Measurements from ENCODE around the gene ADRM1.

The ADRM1 gene

GRCh38 chr20:62268228-62268900, 34.4 kb upstream of the ADRM1 start:
- H2AFZ ChIP-seq (ENCODE audit: low read depth, low read length, severe bottlenecking): no peak overlapping the region
- H3K9ac ChIP-seq (ENCODE audit: low read length): no peak overlapping the region
- H3K9me2 ChIP-seq (replicated peaks; ENCODE audit: insufficient read depth, low read length): no peaks in the 10 kb centered on the region
- no peaks in the 10 kb centered on the region for H3K79me2 ChIP-seq (ENCODE audit: insufficient read depth, low read length)
- no peak overlapping the region for H3K4me2 ChIP-seq (ENCODE audit: low read depth, low read length, poor library complexity, severe bottlenecking)
- H3K4me3 ChIP-seq (ENCODE audit: insufficient read depth, low read length, poor library complexity, severe bottlenecking): no peak overlapping the region
- no peaks in the 10 kb centered on the region for H3F3A ChIP-seq (ENCODE audit: insufficient read depth)
- TF ChIP-seq CTCF (IDR thresholded peaks at IDR 0.05; ENCODE audit: insufficient read depth, low read length, poor library complexity, severe bottlenecking): no peak
- TF ChIP-seq EZH2phosphoT487 (conservative IDR thresholded peaks at IDR 0.05; ENCODE audit: low read length): no peak
- H3K27ac ChIP-seq (ENCODE audit: low read depth, low read length): no peak overlapping the region
- H3K36me3 ChIP-seq (ENCODE audit: low read length): 0 out of 2 replicates have a peak, but pooled peaks cover 3% of the 10 kb centered on the region
- H3K9me3 ChIP-seq (ENCODE audit: insufficient read depth, low read length): no peaks in the 10 kb centered on the region
- H3K27me3 ChIP-seq (ENCODE audit: low read length): no peaks in the 10 kb centered on the region
- no peaks in the 10 kb centered on the region for H4K20me1 ChIP-seq (ENCODE audit: low read depth, low read length)

GRCh38 chr20:62269378-62269777, 33.4 kb upstream of the ADRM1 start:
- 0 out of 2 replicates have a peak, but pooled peaks cover 3% of the 10 kb centered on the region for H3K36me3 ChIP-seq (ENCODE audit: low read length)
- no peaks in the 10 kb centered on the region for H3F3A ChIP-seq (ENCODE audit: insufficient read depth)
- no peaks in the 10 kb centered on the region for H3K79me2 ChIP-seq (ENCODE audit: insufficient read depth, low read length)
- no peak overlapping the region for H3K9ac ChIP-seq (ENCODE audit: low read length)
- H3K4me3 ChIP-seq (ENCODE audit: insufficient read depth, low read length, poor library complexity, severe bottlenecking): no peak overlapping the region
- no peak overlapping the region for H3K4me2 ChIP-seq (ENCODE audit: low read depth, low read length, poor library complexity, severe bottlenecking)
- TF ChIP-seq EZH2phosphoT487 (conservative IDR thresholded peaks at IDR 0.05; ENCODE audit: low read length): no peak
- no peak for TF ChIP-seq CTCF (IDR thresholded peaks at IDR 0.05; ENCODE audit: insufficient read depth, low read length, poor library complexity, severe bottlenecking)
- no peaks in the 10 kb centered on the region for H3K9me3 ChIP-seq (ENCODE audit: insufficient read depth, low read length)
- H2AFZ ChIP-seq (ENCODE audit: low read depth, low read length, severe bottlenecking): no peak overlapping the region
- no peaks in the 10 kb centered on the region for H4K20me1 ChIP-seq (ENCODE audit: low read depth, low read length)
- no peak overlapping the region for H3K27ac ChIP-seq (ENCODE audit: low read depth, low read length)
- no peaks in the 10 kb centered on the region for H3K27me3 ChIP-seq (ENCODE audit: low read length)
- no peaks in the 10 kb centered on the region for H3K9me2 ChIP-seq (replicated peaks; ENCODE audit: insufficient read depth, low read length)

GRCh38 chr20:62269871-62270270, 32.9 kb upstream of the ADRM1 start:
- H3K27ac ChIP-seq (ENCODE audit: low read depth, low read length): no peak overlapping the region
- no peaks in the 10 kb centered on the region for H3F3A ChIP-seq (ENCODE audit: insufficient read depth)
- H3K9me2 ChIP-seq (replicated peaks; ENCODE audit: insufficient read depth, low read length): no peaks in the 10 kb centered on the region
- H3K9ac ChIP-seq (ENCODE audit: low read length): no peak overlapping the region
- TF ChIP-seq CTCF (IDR thresholded peaks at IDR 0.05; ENCODE audit: insufficient read depth, low read length, poor library complexity, severe bottlenecking) (no peak), EZH2phosphoT487 (conservative IDR thresholded peaks at IDR 0.05; ENCODE audit: low read length) (no peak)
- H4K20me1 ChIP-seq (ENCODE audit: low read depth, low read length): no peaks in the 10 kb centered on the region
- no peak overlapping the region for H3K4me2 ChIP-seq (ENCODE audit: low read depth, low read length, poor library complexity, severe bottlenecking)
- no peaks in the 10 kb centered on the region for H3K79me2 ChIP-seq (ENCODE audit: insufficient read depth, low read length)
- no peaks in the 10 kb centered on the region for H3K9me3 ChIP-seq (ENCODE audit: insufficient read depth, low read length)
- 0 out of 2 replicates have a peak, but pooled peaks cover 2% of the 10 kb centered on the region for H3K36me3 ChIP-seq (ENCODE audit: low read length)
- no peak overlapping the region for H3K4me3 ChIP-seq (ENCODE audit: insufficient read depth, low read length, poor library complexity, severe bottlenecking)
- no peaks in the 10 kb centered on the region for H3K27me3 ChIP-seq (ENCODE audit: low read length)
- no peak overlapping the region for H2AFZ ChIP-seq (ENCODE audit: low read depth, low read length, severe bottlenecking)

All from SU-DHL-6 (cell line).